A673 (cell line): Measurements from ENCODE around the gene PARD3. TPM values are rescaled to one million over a fixed set of nuclear protein-coding genes. Genes with fewer than 3 reads are reported as not detected.

Source experiments
- BruUV-seq: library from RNA; stranded (reverse); fragments of 400-500 nt; replicated peaks from 2 replicates; lab custom pipeline; 2021; lab: Mats Ljungman, UMichigan
- CTCF ChIA-PET: fragments of 300-600 bp; sonication (Branson Sonifier 250); formaldehyde crosslinking; loops from one replicate; lab custom pipeline; 2022; ENCODE audit warnings: antibody characterized with exemption; lab: Charles Lee
- POLR2A ChIA-PET: fragments of 300-600 bp; sonication (Branson Sonifier 250); formaldehyde crosslinking; loops from one replicate; lab custom pipeline; 2022; ENCODE audit warnings: antibody characterized with exemption; ENCODE audit not compliant: low non-redundant PET; lab: Charles Lee
- DNase-seq: peaks from one replicate; pipeline ENCODE4 v3.0.0-alpha.2; 2015; ENCODE audit warnings: low spot score
- H3K27ac ChIP-seq: fragments of 200-600 bp; sonication (generic); 2 replicates; pipeline ENCODE4 v1.5.1; 2016; ENCODE audit warnings: mixed run types, low read depth, mild to moderate bottlenecking, mixed read lengths, antibody characterized with exemption, low read length; ENCODE audit not compliant: poor library complexity, severe bottlenecking
- H3K27me3 ChIP-seq: fragments of 200-600 bp; sonication (generic); replicated peaks from 2 replicates; pipeline ENCODE4 v1.6.1; 2017; ENCODE audit warnings: mixed run types, low read depth, mild to moderate bottlenecking, mixed read lengths, antibody characterized with exemption, low read length; ENCODE audit not compliant: insufficient read depth, poor library complexity
- H3K36me3 ChIP-seq: fragments of 200-600 bp; sonication (generic); 2 replicates; pipeline ENCODE4 v1.6.1; 2016; ENCODE audit warnings: mixed run types, mild to moderate bottlenecking, mixed read lengths, antibody characterized with exemption, low read length; ENCODE audit not compliant: insufficient read depth, poor library complexity, severe bottlenecking
- H3K4me1 ChIP-seq: fragments of 200-600 bp; sonication (generic); 2 replicates; pipeline ENCODE4 v1.6.1; 2017; ENCODE audit warnings: mixed run types, mild to moderate bottlenecking, mixed read lengths, antibody characterized with exemption, low read length; ENCODE audit not compliant: insufficient read depth, poor library complexity, severe bottlenecking
- H3K4me3 ChIP-seq: fragments of 200-600 bp; sonication (generic); 2 replicates; pipeline ENCODE4 v1.5.1; 2016; ENCODE audit warnings: low read depth, mixed run types, mild to moderate bottlenecking, mixed read lengths, low read length; ENCODE audit not compliant: poor library complexity, severe bottlenecking
- H3K9me3 ChIP-seq: fragments of 200-600 bp; sonication (generic); 2 replicates; pipeline ENCODE4 v1.6.1; 2016; ENCODE audit warnings: mixed run types, low read depth, mild to moderate bottlenecking, mixed read lengths, antibody characterized with exemption, low read length; ENCODE audit not compliant: poor library complexity, severe bottlenecking
- CTCF ChIP-seq: fragments of 300-800, 200-600 bp; sonication (generic); conservative IDR thresholded peaks from 2 replicates; pipeline ENCODE4 v1.5.1; 2017; ENCODE audit warnings: low read depth, mild to moderate bottlenecking, antibody characterized with exemption, low read length, moderate library complexity, mixed read lengths
- EZH2 ChIP-seq: fragments of 200-600 bp; sonication (generic); IDR thresholded peaks from 2 replicates; pipeline ENCODE4 v1.6.1; 2017; ENCODE audit warnings: borderline replicate concordance, low read depth, mild to moderate bottlenecking, mixed read lengths, antibody characterized with exemption, low read length; ENCODE audit not compliant: poor library complexity, severe bottlenecking
- intact Hi-C: fragments of 100-400 bp; cut with micrococcal nuclease; formaldehyde crosslinking; loops from one replicate; pipeline ENCODE4 v1.10.0; 2022; ENCODE audit not compliant: unreplicated experiment
- total RNA-seq: library from RNA; stranded (reverse); gene quantifications from 2 replicates; pipeline ENCODE4 v1.2.3, GENCODE V29; 2021

PARD3 gene
- total RNA-seq, 1 experiment from 2014 or later, result 28.0 TPM

GRCh38 chr10:34602478-34602877, 212.6 kb downstream of the PARD3 start:
- POLR2A ChIA-PET, result no interaction called here
- H3K4me3 ChIP-seq, result no peak overlapping the region
- BruUV-seq, result no TSS peak
- intact Hi-C loops, result no loop called here
- TF ChIP-seq CTCF, result no peak
- no peak for TF ChIP-seq EZH2
- H3K4me1 ChIP-seq, result peaks cover 12% of the 10 kb centered on the region
- no peaks in the 10 kb centered on the region for H3K9me3 ChIP-seq
- no peaks in the 10 kb centered on the region for H3K27me3 ChIP-seq
- H3K27ac ChIP-seq, result no peak overlapping the region
- DNase-seq, result no peak
- CTCF ChIA-PET, result no interaction called here
- no peaks in the 10 kb centered on the region for H3K36me3 ChIP-seq

- intact Hi-C loops, result no loop called here
- BruUV-seq, result no TSS peak
- ChIA-PET POLR2A (no interaction called here), CTCF (interaction anchor here (0.6 kb wide), 1 partner anchor 39 kb away, joined by 3 read pairs; no protein-coding TSS in a partner anchor)
- Histone ChIP-seq H3K27me3 (no peaks in the 10 kb centered on the region), H3K36me3 (no peaks in the 10 kb centered on the region), H3K4me1 (peaks cover 4% of the 10 kb centered on the region), H3K27ac (no peak overlapping the region), H3K4me3 (no peak overlapping the region), H3K9me3 (no peaks in the 10 kb centered on the region)
- TF ChIP-seq CTCF (no peak), EZH2 (no peak)
- DNase-seq, result no peak
Measured at GRCh38 chr10:34601691-34602090, 213.4 kb downstream of the PARD3 start.

GRCh38 chr10:34599026-34599795, 215.9 kb downstream of the PARD3 start:
- Histone ChIP-seq H3K27ac (no peak overlapping the region), H3K4me1 (no peaks in the 10 kb centered on the region), H3K4me3 (no peak overlapping the region), H3K9me3 (no peaks in the 10 kb centered on the region), H3K27me3 (no peaks in the 10 kb centered on the region), H3K36me3 (no peaks in the 10 kb centered on the region)
- TF ChIP-seq EZH2 (no peak), CTCF (no peak)
- POLR2A ChIA-PET, result interaction anchor here (0.6 kb wide), 1 partner anchor 29 kb away, joined by 3 read pairs; no protein-coding TSS in a partner anchor
- DNase-seq, result no peak
- BruUV-seq, result no TSS peak
- CTCF ChIA-PET, result interaction anchor here (0.6 kb wide), 1 partner anchor 67 kb away, joined by 3 read pairs; no protein-coding TSS in a partner anchor
- intact Hi-C loops, result no loop called here
